ENCODE measurements around the gene MARCHF2.
"Not testable (repeated sequence)": the region's sequence is repeated elsewhere in the genome, so short reads cannot be mapped to it uniquely, and the experiment has no call there.

- TF ChIP-seq PATZ1 (CRISPR knock-in tag; IDR thresholded peaks at IDR 0.05; ENCODE audit: borderline replicate concordance); ZFP3 (CRISPR knock-in tag; IDR thresholded peaks at IDR 0.05); ESRRG (CRISPR knock-in tag; IDR thresholded peaks at IDR 0.05); TCF4 (CRISPR knock-in tag; IDR thresholded peaks at IDR 0.05; ENCODE audit: borderline replicate concordance); ZNF565 (CRISPR knock-in tag; conservative IDR thresholded peaks at IDR 0.05; ENCODE audit: low read depth): not testable (repeated sequence)
- TF ChIP-seq, protein P1, sequence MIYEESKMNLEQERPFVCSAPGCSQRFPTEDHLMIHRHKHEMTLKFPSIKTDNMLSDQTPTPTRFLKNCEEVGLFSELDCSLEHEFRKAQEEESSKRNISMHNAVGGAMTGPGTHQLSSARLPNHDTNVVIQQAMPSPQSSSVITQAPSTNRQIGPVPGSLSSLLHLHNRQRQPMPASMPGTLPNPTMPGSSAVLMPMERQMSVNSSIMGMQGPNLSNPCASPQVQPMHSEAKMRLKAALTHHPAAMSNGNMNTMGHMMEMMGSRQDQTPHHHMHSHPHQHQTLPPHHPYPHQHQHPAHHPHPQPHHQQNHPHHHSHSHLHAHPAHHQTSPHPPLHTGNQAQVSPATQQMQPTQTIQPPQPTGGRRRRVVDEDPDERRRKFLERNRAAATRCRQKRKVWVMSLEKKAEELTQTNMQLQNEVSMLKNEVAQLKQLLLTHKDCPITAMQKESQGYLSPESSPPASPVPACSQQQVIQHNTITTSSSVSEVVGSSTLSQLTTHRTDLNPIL (CRISPR knock-in tag; IDR thresholded peaks at IDR 0.05; ENCODE audit: low read depth), result not testable (repeated sequence)
Observed at GRCh38 chr19:8385103-8385502, 28.0 kb upstream of the MARCHF2 start.
